ENCODE measurements around the gene PCDH15.

- TF ChIP-seq EP300 (IDR thresholded peaks at IDR 0.05; ENCODE audit: low read depth): no peak
- no peak for TF ChIP-seq CTCF (IDR thresholded peaks at IDR 0.05)
- no peak for TF ChIP-seq POLR2AphosphoS5 (IDR thresholded peaks at IDR 0.05)
These were observed 709.8 kb downstream of the PCDH15 start for GRCh38 chr10:54091237-54091636.
